ENCODE results near the gene DRD5. TPM values are rescaled to one million over a fixed set of nuclear protein-coding genes. Genes with fewer than 3 reads are reported as not detected.
"Not testable (repeated sequence)": the region's sequence is repeated elsewhere in the genome, so short reads cannot be mapped to it uniquely, and the experiment has no call there.

DRD5 gene
- polyA plus RNA-seq (2012; rRNA removed): not detected in 2 replicates
- polyA plus RNA-seq (2012; cell fraction: cytosol; rRNA removed): not detected in 2 replicates
- not detected in 2 replicates for polyA plus RNA-seq (2012; cell fraction: nucleus; rRNA removed)

- H3K9me3 ChIP-seq: no peaks in the 10 kb centered on the region
- H3K9ac ChIP-seq: no peak within 1 kb of the TSS
- no peaks in the 10 kb centered on the region for H3F3A ChIP-seq (replicated peaks; ENCODE audit: insufficient read depth)
- H3K36me3 ChIP-seq (replicated peaks in 1 of 2; ENCODE audit: control insufficient read depth in 1 of 2, insufficient read depth in 2 of 2, low read length in 1 of 2): no peaks in the 10 kb centered on the region
- H3K4me3 ChIP-seq (ENCODE audit: low read depth in 2 of 2, low read length in 1 of 2): no peak within 1 kb of the TSS; a peak in 1 of 4 replicates
- no peaks in the 10 kb centered on the region for H3K27me3 ChIP-seq (ENCODE audit: insufficient read depth)
- H3K9me2 ChIP-seq: no peaks in the 10 kb centered on the region
- H3K79me2 ChIP-seq (ENCODE audit: insufficient read depth): no peaks in the 10 kb centered on the region
- no peak within 1 kb of the TSS for H2AFZ ChIP-seq (ENCODE audit: low read depth)
- 51% methylated on average over 12 of the region's 78 CpGs for WGBS (ENCODE audit: low lambda C conversion rate)
- no peaks in the 10 kb centered on the region for H4K20me1 ChIP-seq (ENCODE audit: insufficient read depth)
- peak; percentile 63 for DNase-seq
- TF ChIP-seq ELF1 (IDR thresholded peaks at IDR 0.05) (no peak), GABPA (IDR thresholded peaks at IDR 0.05; ENCODE audit: low read depth) (no peak), TCF12 (IDR thresholded peaks at IDR 0.05) (no peak), RFX5 (IDR thresholded peaks at IDR 0.05; ENCODE audit: low read length) (no peak), NRF1 (IDR thresholded peaks at IDR 0.05; ENCODE audit: low read depth, low read length) (no peak), FOSL2 (IDR thresholded peaks at IDR 0.05; ENCODE audit: borderline replicate concordance, low read depth) (no peak), USF2 (IDR thresholded peaks at IDR 0.05; ENCODE audit: borderline replicate concordance, low read depth, low read length) (no peak), EP300 (IDR thresholded peaks at IDR 0.05; ENCODE audit: borderline replicate concordance in 1 of 2, low read depth in 1 of 2, low read length in 1 of 2) (no peak)
- CTCF ChIA-PET: no interaction called here
- POLR2A ChIA-PET: no interaction called here
- H3K4me1 ChIP-seq (ENCODE audit: control insufficient read depth in 1 of 2, insufficient read depth in 2 of 2, low read depth in 1 of 2, low read length in 1 of 2): peaks cover 0 to 2% of the 10 kb centered on the region in 2 experiments; a peak in 1 of 4 replicates
- no peak within 1 kb of the TSS for H3K4me2 ChIP-seq
- H3K27ac ChIP-seq (ENCODE audit: low read depth in 2 of 2, low read length in 1 of 2): no peak within 1 kb of the TSS
Observed at GRCh38 chr4:9781343-9782135, at the start of gene DRD5. Gene DRD5, plus strand, starts transcription at chr4:9781634. Its CDS starts 396 bp downstream, at chr4:9782030.

- H4K20me1 ChIP-seq (ENCODE audit: insufficient read depth); H3K27me3 ChIP-seq (ENCODE audit: insufficient read depth); H3K79me2 ChIP-seq (ENCODE audit: insufficient read depth); H3K9ac ChIP-seq; H3K36me3 ChIP-seq (replicated peaks in 1 of 2; ENCODE audit: control insufficient read depth in 1 of 2, insufficient read depth in 2 of 2, low read length in 1 of 2); H2AFZ ChIP-seq (ENCODE audit: low read depth); H3K9me2 ChIP-seq; CTCF ChIA-PET; POLR2A ChIA-PET; H3K27ac ChIP-seq (ENCODE audit: low read depth in 2 of 2, low read length in 1 of 2); DNase-seq; H3K4me2 ChIP-seq; H3F3A ChIP-seq (replicated peaks; ENCODE audit: insufficient read depth); H3K4me1 ChIP-seq (ENCODE audit: control insufficient read depth in 1 of 2, insufficient read depth in 2 of 2, low read depth in 1 of 2, low read length in 1 of 2); H3K9me3 ChIP-seq; H3K4me3 ChIP-seq (ENCODE audit: low read depth in 2 of 2, low read length in 1 of 2): not testable (repeated sequence)
- 41% methylated on average over 3 of the region's 4 CpGs for WGBS (ENCODE audit: low lambda C conversion rate)
Observed at GRCh38 chr4:9732256-9732655, 49.2 kb upstream of the DRD5 start.

GRCh38 chr4:9735515-9735914 lies 45.9 kb upstream of the DRD5 start:
- Histone ChIP-seq H4K20me1 (ENCODE audit: insufficient read depth) (no peaks in the 10 kb centered on the region), H3K79me2 (ENCODE audit: insufficient read depth) (no peaks in the 10 kb centered on the region), H3K4me3 (ENCODE audit: low read depth in 2 of 2, low read length in 1 of 2) (no peak overlapping the region), H3K9me3 (no peaks in the 10 kb centered on the region), H3K4me1 (ENCODE audit: control insufficient read depth in 1 of 2, insufficient read depth in 2 of 2, low read depth in 1 of 2, low read length in 1 of 2) (no peaks in the 10 kb centered on the region), H3K4me2 (no peak overlapping the region), H3K27me3 (ENCODE audit: insufficient read depth) (no peaks in the 10 kb centered on the region), H3K27ac (ENCODE audit: low read depth in 2 of 2, low read length in 1 of 2) (no peak overlapping the region), H3F3A (replicated peaks; ENCODE audit: insufficient read depth) (no peaks in the 10 kb centered on the region), H3K36me3 (replicated peaks in 1 of 2; ENCODE audit: control insufficient read depth in 1 of 2, insufficient read depth in 2 of 2, low read length in 1 of 2) (no peaks in the 10 kb centered on the region), H2AFZ (ENCODE audit: low read depth) (no peak overlapping the region), H3K9me2 (no peaks in the 10 kb centered on the region), H3K9ac (no peak overlapping the region)
- TF ChIP-seq TAF1 (IDR thresholded peaks at IDR 0.05; ENCODE audit: borderline replicate concordance, low read depth, low read length) (no peak), SIN3A (IDR thresholded peaks at IDR 0.05; ENCODE audit: borderline replicate concordance, low read depth, low read length) (no peak), USF2 (IDR thresholded peaks at IDR 0.05; ENCODE audit: borderline replicate concordance, low read depth, low read length) (no peak)
- no peak for DNase-seq
- ChIA-PET CTCF (interaction anchor here (1.0 kb wide), 1 partner anchor 279 kb away, joined by 3 read pairs; no protein-coding TSS in a partner anchor), POLR2A (no interaction called here)
- WGBS (ENCODE audit: low lambda C conversion rate): 37% methylated on average over 5 of the region's 5 CpGs

GRCh38 chr4:9737280-9737679 lies 44.2 kb upstream of the DRD5 start:
- H3K27me3 ChIP-seq (ENCODE audit: insufficient read depth); H3K79me2 ChIP-seq (ENCODE audit: insufficient read depth); CTCF ChIA-PET; H3K4me1 ChIP-seq (ENCODE audit: control insufficient read depth in 1 of 2, insufficient read depth in 2 of 2, low read depth in 1 of 2, low read length in 1 of 2); H2AFZ ChIP-seq (ENCODE audit: low read depth); H3F3A ChIP-seq (replicated peaks; ENCODE audit: insufficient read depth); H3K4me2 ChIP-seq; DNase-seq; H3K9ac ChIP-seq; H3K4me3 ChIP-seq (ENCODE audit: low read depth in 2 of 2, low read length in 1 of 2); H3K9me2 ChIP-seq; H3K36me3 ChIP-seq (replicated peaks in 1 of 2; ENCODE audit: control insufficient read depth in 1 of 2, insufficient read depth in 2 of 2, low read length in 1 of 2); POLR2A ChIA-PET; H3K9me3 ChIP-seq; H4K20me1 ChIP-seq (ENCODE audit: insufficient read depth); H3K27ac ChIP-seq (ENCODE audit: low read depth in 2 of 2, low read length in 1 of 2): not testable (repeated sequence)
- WGBS (ENCODE audit: low lambda C conversion rate): 18% methylated on average over 2 of the region's 7 CpGs
